Osteoblast (primary cell): ENCODE results near the gene ZNF146. TPM values are rescaled to one million over a fixed set of nuclear protein-coding genes. Genes with fewer than 3 reads are reported as not detected.

Experiments
- DNase-seq: peaks from one replicate; pipeline ENCODE4 v3.0.0; 2011; ENCODE audit warnings: low spot score, mixed read lengths; ENCODE audit not compliant: insufficient read length; ENCODE audit errors: missing footprints
- H2AFZ ChIP-seq: 2 replicates; pipeline ENCODE4 v1.6.0; 2011; ENCODE audit warnings: mild to moderate bottlenecking, low read length
- H3K27ac ChIP-seq: 2 replicates; pipeline ENCODE4 v1.5.1; 2011; ENCODE audit warnings: mild to moderate bottlenecking, low read depth, low read length, moderate library complexity
- H3K27me3 ChIP-seq: 2 replicates; pipeline ENCODE4 v1.6.0; 2012; ENCODE audit warnings: mild to moderate bottlenecking, control low read depth, inconsistent platforms, low read length, moderate library complexity; ENCODE audit not compliant: insufficient read depth
- H3K36me3 ChIP-seq: 2 replicates; pipeline ENCODE4 v1.5.1; 2011; ENCODE audit warnings: mild to moderate bottlenecking, low read length, control low read depth, moderate library complexity; ENCODE audit not compliant: insufficient read depth
- H3K4me1 ChIP-seq: 2 replicates; pipeline ENCODE4 v1.5.1; 2011; ENCODE audit warnings: mild to moderate bottlenecking, low read length, control low read depth, moderate library complexity; ENCODE audit not compliant: insufficient read depth
- H3K4me2 ChIP-seq: 2 replicates; pipeline ENCODE4 v1.6.0; 2011; ENCODE audit warnings: mild to moderate bottlenecking, low read length; ENCODE audit not compliant: insufficient read depth
- H3K4me3 ChIP-seq: fragments of 200-600 bp; sonication (generic); 3 replicates; pipeline ENCODE4 v1.5.1; 2012; ENCODE audit warnings: mild to moderate bottlenecking, low read length, inconsistent platforms; ENCODE audit not compliant: insufficient read depth
- H3K79me2 ChIP-seq: 2 replicates; pipeline ENCODE4 v1.6.0; 2012; ENCODE audit warnings: mild to moderate bottlenecking, low read length, control low read depth, inconsistent platforms; ENCODE audit not compliant: insufficient read depth
- H3K9me3 ChIP-seq: 2 replicates; pipeline ENCODE4 v1.5.1; 2011; ENCODE audit warnings: low read depth, low read length, control low read depth
- H4K20me1 ChIP-seq: 2 replicates; pipeline ENCODE4 v1.6.0; 2012; ENCODE audit warnings: mild to moderate bottlenecking, low read length, control low read depth; ENCODE audit not compliant: insufficient read depth
- CTCF ChIP-seq: IDR thresholded peaks from 2 replicates; pipeline ENCODE4 v1.5.1; 2011; ENCODE audit warnings: mild to moderate bottlenecking, low read depth, low read length, moderate library complexity; ENCODE audit errors: extremely low read depth
- total RNA-seq: library from RNA; depleted of rRNA; stranded (reverse); fragments of >200 nt; gene quantifications from 2 replicates; pipeline ENCODE4 v1.2.3, GENCODE V29; 2012

ZNF146 gene
- total RNA-seq, 1 donor, result 82.2 TPM

- no peaks in the 10 kb centered on the region for H3K79me2 ChIP-seq
- no peaks in the 10 kb centered on the region for H3K36me3 ChIP-seq
- no peak overlapping the region for H2AFZ ChIP-seq
- no peak overlapping the region for H3K4me3 ChIP-seq
- peaks cover 17% of the 10 kb centered on the region for H3K27me3 ChIP-seq
- no peaks in the 10 kb centered on the region for H4K20me1 ChIP-seq
- TF ChIP-seq CTCF, result no peak
- no peak overlapping the region for H3K4me2 ChIP-seq
- H3K4me1 ChIP-seq, result no peaks in the 10 kb centered on the region
- DNase-seq, result peak; percentile 39
- H3K9me3 ChIP-seq, result no peaks in the 10 kb centered on the region
- no peak overlapping the region for H3K27ac ChIP-seq
Measured at GRCh38 chr19:36246006-36246481, 31.1 kb downstream of the ZNF146 start.

DNA sequence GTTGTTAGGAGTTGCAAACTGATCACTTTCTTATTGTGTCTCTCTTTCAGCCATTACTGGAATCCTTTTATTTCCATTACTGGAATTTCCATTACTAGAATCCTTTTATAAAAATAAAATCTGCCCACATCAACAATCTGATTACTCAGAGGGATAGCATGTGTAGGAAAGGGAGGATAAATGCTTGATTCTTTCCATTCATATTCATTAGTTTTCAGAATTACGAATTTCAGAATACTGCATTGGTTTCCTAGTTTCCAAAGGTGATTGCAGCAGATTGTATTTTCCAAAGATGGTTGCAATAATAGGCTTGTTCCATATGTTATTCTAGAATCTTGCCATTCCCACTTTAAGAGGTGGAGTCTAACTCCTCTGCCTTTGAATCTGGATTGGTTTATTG lies 37.1 kb downstream of the ZNF146 start:
- Histone ChIP-seq H3K4me2 (no peak overlapping the region), H3K27me3 (no peaks in the 10 kb centered on the region), H2AFZ (no peak overlapping the region), H3K27ac (no peak overlapping the region), H3K36me3 (no peaks in the 10 kb centered on the region), H3K4me1 (no peaks in the 10 kb centered on the region), H4K20me1 (no peaks in the 10 kb centered on the region), H3K79me2 (no peaks in the 10 kb centered on the region), H3K4me3 (no peak overlapping the region), H3K9me3 (no peaks in the 10 kb centered on the region)
- TF ChIP-seq CTCF, result no peak
- peak; percentile 66 for DNase-seq

DNA sequence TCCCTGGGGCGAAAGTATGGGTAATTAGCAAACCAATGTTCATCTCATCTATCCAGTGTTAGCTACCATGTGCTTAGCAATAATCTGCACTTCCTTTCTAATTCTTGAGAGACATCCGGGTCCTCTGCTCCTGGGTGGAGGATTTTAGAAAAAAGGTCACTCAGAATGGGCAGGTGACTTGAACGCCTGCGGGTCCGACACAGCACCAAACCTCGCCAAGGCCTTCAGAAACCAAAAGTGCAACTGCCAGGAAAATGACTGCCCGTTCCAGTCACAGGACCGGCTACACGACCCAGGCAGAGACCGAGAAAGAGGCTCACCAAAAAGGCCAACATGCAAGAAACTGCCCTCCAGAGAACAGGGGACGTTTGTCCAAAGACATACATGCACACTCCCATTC lies 39.9 kb downstream of the ZNF146 start:
- H3K4me1 ChIP-seq, result no peaks in the 10 kb centered on the region
- no peaks in the 10 kb centered on the region for H4K20me1 ChIP-seq
- H3K4me2 ChIP-seq, result no peak overlapping the region
- H3K27me3 ChIP-seq, result no peaks in the 10 kb centered on the region
- H3K27ac ChIP-seq, result no peak overlapping the region
- DNase-seq, result no peak
- no peak overlapping the region for H3K4me3 ChIP-seq
- no peaks in the 10 kb centered on the region for H3K36me3 ChIP-seq
- no peaks in the 10 kb centered on the region for H3K9me3 ChIP-seq
- H2AFZ ChIP-seq, result no peak overlapping the region
- no peaks in the 10 kb centered on the region for H3K79me2 ChIP-seq
- TF ChIP-seq CTCF, result no peak

DNA sequence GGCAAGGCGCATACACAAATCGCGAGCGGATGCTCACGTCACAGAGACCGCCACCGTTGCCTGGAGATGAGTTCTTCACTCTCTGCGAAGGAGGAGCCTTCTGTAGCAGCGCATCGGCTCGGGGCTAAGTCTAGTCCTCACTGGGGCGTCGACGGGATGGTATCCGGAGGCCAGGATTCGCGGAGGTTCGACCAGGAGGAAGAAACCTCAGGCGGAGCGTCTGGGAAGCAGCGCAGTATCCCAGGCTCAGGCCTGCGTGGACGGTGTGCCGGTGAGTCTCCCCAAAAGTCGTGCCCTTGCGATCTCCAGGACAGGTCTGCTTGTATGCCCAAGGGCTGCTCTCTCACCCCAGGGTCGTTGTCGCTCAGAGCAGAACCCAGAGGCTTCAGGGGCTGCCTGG lies 40.4 kb downstream of the ZNF146 start:
- Histone ChIP-seq H3K4me3 (no peak overlapping the region), H3K79me2 (no peaks in the 10 kb centered on the region), H3K27me3 (no peaks in the 10 kb centered on the region), H3K27ac (no peak overlapping the region), H2AFZ (no peak overlapping the region), H3K4me2 (no peak overlapping the region), H3K9me3 (no peaks in the 10 kb centered on the region), H3K36me3 (no peaks in the 10 kb centered on the region), H4K20me1 (no peaks in the 10 kb centered on the region), H3K4me1 (no peaks in the 10 kb centered on the region)
- DNase-seq, result peak; percentile 14
- no peak for TF ChIP-seq CTCF
